Erythroblast (primary cell): ENCODE data around the gene BMP10.

Experiments
- GATA1 ChIP-seq: IDR thresholded peaks from 2 replicates; pipeline ENCODE4 v1.6.1; 2011; ENCODE audit warnings: low read depth, mild to moderate bottlenecking, control low read depth, low read length, moderate library complexity
- POLR2A ChIP-seq: IDR thresholded peaks from 2 replicates; pipeline ENCODE4 v1.6.1; 2011; ENCODE audit warnings: mild to moderate bottlenecking, low read length

- TF ChIP-seq POLR2A (no peak), GATA1 (no peak)
Measured at GRCh38 chr2:68907920-68908253, 36.7 kb upstream of the BMP10 start.
